ENCODE measurements around the gene KNSTRN.

- TF ChIP-seq EZH2 (IDR thresholded peaks at IDR 0.05; ENCODE audit: borderline replicate concordance, low read depth, low read length, severe bottlenecking) (no peak), CTCF (IDR thresholded peaks at IDR 0.05; ENCODE audit: extremely low read depth in 1 of 2, insufficient read depth in 1 of 2, low read depth in 1 of 2, low read length in 2 of 2) (no peak), MAX (IDR thresholded peaks at IDR 0.05; ENCODE audit: insufficient read depth, insufficient read length) (no peak), POLR2AphosphoS5 (IDR thresholded peaks at IDR 0.05; ENCODE audit: insufficient read depth, low read depth, low read length) (no peak), POLR2A (IDR thresholded peaks at IDR 0.05; ENCODE audit: low read depth, low read length) (no peak), GATA2 (IDR thresholded peaks at IDR 0.05; ENCODE audit: insufficient read depth, insufficient read length, low read depth, low read length) (no peak)
Observed at GRCh38 chr15:40386480-40386879, 4.0 kb downstream of the KNSTRN start.
